SK-N-MC (cell line): ENCODE measurements around the gene OR10H1.
"Not testable (repeated sequence)": the region's sequence is repeated elsewhere in the genome, so short reads cannot be mapped to it uniquely, and the experiment has no call there.

Source experiments
- DNase-seq: peaks from one replicate; pipeline ENCODE4 v3.0.0-alpha.2; 2011; ENCODE audit warnings: low read depth, low spot score
- H3K27ac ChIP-seq: fragments of 200-600 bp; sonication (generic); 2 replicates; pipeline ENCODE4 v1.5.1; 2016; ENCODE audit warnings: mixed run types
- H3K36me3 ChIP-seq: fragments of 200-600 bp; sonication (generic); 2 replicates; pipeline ENCODE4 v1.6.1; 2017; ENCODE audit warnings: antibody characterized with exemption, low read length, mixed read lengths; ENCODE audit not compliant: insufficient read depth
- H3K4me3 ChIP-seq: fragments of 200-600 bp; sonication (generic); 2 replicates; pipeline ENCODE4 v1.5.1; 2016
- H3K9ac ChIP-seq: fragments of 200-600 bp; sonication (generic); 2 replicates; pipeline ENCODE4 v1.8.0; 2017; ENCODE audit warnings: mixed run types, mixed read lengths; ENCODE audit not compliant: insufficient read length
- H3K9me3 ChIP-seq: fragments of 200-600 bp; sonication (generic); 2 replicates; pipeline ENCODE4 v1.6.1; 2017; ENCODE audit warnings: low read depth, mild to moderate bottlenecking, antibody characterized with exemption, low read length, moderate library complexity, mixed read lengths
- EZH2 ChIP-seq: fragments of 200-600 bp; sonication (generic); IDR thresholded peaks from one replicate; pipeline ENCODE4 v1.6.1; 2017; ENCODE audit warnings: antibody characterized with exemption
- FOXP2 ChIP-seq: optimal IDR thresholded peaks from 2 replicates; pipeline ENCODE3; 2011; ENCODE audit warnings: mild to moderate bottlenecking, moderate library complexity; ENCODE audit not compliant: insufficient read depth; ENCODE audit errors: extremely low read length, control extremely low read depth
- POLR2AphosphoS5 ChIP-seq: IDR thresholded peaks from 2 replicates; pipeline ENCODE4 v1.6.1; 2012; ENCODE audit warnings: mild to moderate bottlenecking, low read depth, low read length, borderline replicate concordance

The OR10H1 gene

DNA sequence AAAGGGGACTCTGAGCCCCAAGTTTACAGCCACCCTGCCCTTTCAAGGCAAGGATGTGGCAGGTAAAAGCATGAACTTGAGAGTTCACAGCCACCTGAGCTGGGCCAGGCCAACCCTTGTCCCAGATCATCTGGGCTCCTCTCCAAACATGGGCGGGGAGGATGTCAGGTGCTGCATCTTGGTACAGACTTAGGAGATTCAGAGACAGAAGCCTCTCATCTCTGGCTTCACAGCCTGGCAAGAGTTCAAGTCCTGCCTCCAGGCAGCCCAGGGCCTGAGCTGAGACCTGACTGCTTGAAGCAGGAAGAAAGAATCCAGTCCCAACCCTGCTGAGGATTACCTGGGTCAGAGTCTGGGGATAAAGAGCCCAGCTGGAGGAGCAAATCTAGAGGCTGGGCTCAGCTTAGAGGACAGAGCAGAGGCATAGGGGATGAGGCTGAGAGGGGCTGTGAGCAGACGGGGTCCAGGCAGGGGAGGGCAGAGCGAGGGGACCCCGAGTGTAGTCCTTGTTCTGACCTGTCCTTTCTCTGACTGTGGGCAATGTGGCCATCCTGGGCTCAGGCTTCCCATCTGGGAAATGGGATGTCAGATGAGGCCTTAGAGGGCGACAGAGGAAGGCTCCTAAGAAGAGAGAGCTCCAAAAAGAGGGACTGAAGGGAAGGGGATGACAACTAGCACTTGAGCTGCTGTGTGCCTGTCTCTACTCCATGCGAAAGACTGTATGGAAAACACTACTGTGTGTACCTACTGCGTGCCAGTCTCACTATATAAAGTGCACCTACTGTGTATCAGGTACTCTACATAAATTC is 34.6 kb downstream of the OR10H1 start:
- no peaks in the 10 kb centered on the region for H3K9me3 ChIP-seq
- no peak for TF ChIP-seq EZH2
- TF ChIP-seq FOXP2, result no peak
- TF ChIP-seq POLR2AphosphoS5, result no peak
- no peak overlapping the region for H3K4me3 ChIP-seq
- H3K36me3 ChIP-seq, result no peaks in the 10 kb centered on the region
- H3K27ac ChIP-seq, result no peak overlapping the region
- no peak for DNase-seq
- H3K9ac ChIP-seq, result no peak overlapping the region

DNA sequence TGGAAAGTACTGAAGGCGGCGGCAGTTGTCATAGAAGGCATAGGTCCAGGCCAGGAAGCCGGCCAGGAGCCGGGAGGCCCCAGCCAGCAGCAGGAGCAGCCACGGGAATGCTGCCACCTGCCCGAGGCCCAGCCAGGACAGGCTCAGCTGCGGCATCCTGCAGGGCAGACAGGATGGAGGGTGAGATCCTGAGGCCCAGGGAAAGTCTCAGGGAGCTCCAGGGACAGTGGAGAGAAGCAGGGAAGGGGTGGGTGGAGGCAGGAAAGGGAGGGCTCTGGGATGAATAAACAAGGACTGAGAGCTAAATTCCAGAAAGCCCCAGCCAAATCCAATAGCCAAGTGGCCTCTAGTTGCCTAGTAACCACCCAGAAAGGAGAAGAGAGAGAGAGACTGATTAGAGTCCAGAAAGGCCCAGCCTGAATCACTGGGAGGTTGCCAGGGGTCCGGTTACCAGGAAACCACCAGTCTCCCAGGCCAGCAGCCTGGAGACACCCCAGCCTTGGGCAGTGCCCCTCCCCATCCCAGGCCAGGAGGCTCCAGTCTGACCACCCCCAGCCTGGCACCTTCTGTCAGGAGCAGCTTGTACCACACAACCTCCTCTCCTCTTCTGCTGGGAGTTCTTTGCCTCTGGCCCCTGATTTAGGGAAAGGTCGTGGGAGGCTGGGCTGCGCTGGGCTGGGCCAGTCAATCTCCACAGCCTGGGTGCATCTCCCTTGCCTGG is 35.5 kb downstream of the OR10H1 start:
- TF ChIP-seq EZH2, result no peak
- TF ChIP-seq FOXP2, result no peak
- no peak for TF ChIP-seq POLR2AphosphoS5
- no peaks in the 10 kb centered on the region for H3K9me3 ChIP-seq
- H3K9ac ChIP-seq, result no peak overlapping the region
- DNase-seq, result no peak
- no peak overlapping the region for H3K4me3 ChIP-seq
- no peak overlapping the region for H3K27ac ChIP-seq
- H3K36me3 ChIP-seq, result no peaks in the 10 kb centered on the region

DNA sequence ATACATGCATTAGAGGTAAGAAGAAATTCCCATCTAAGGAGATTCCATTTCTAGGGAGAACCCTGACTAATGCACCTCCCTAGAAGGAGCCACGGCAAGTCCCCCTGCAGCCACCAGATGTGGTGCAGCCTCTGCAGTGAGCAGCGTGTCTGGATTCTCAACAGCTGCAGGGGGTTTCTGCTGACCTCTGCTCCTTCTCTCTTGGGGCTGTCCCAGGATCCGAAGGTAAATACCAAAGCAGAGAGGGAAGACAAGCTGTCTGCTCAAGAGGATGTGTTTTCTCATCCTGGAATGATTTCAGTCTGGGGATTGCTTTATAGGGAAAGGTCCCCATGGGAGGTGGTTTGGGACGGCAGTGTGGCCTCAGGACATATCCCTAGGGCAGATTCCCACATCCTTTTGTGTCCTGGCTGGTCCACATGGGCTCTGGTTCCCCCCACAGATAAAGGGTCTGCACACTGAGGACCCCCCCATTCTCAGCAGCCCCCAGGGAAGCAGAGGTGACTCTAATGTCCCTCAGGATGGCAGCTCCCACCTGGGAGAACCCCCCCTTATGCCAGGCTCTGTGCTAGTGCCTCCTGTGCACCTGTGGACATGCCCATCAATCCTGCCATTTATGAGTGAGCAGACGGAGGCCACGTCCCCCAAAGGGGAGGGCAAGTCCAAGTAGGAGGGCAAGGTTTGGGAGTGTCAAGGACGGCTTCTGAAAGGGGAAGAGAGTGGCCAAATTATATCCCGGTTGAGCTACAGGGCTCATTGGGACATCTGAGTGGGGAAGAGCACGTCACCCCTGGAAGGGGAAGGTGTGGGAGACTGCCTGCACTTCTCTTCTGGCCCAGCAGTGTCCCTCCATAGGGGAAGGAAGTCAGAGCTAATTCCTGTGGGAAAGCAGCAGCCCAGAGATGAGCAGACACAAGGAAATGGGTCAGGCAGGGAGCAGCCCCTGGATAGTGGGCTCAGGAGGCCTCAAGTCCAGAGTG is 38.2 kb downstream of the OR10H1 start:
- Histone ChIP-seq H3K9ac (no peak overlapping the region), H3K27ac (no peak overlapping the region), H3K9me3 (no peaks in the 10 kb centered on the region), H3K36me3 (no peaks in the 10 kb centered on the region), H3K4me3 (no peak overlapping the region)
- TF ChIP-seq POLR2AphosphoS5 (no peak), EZH2 (no peak), FOXP2 (no peak)
- no peak for DNase-seq

DNA sequence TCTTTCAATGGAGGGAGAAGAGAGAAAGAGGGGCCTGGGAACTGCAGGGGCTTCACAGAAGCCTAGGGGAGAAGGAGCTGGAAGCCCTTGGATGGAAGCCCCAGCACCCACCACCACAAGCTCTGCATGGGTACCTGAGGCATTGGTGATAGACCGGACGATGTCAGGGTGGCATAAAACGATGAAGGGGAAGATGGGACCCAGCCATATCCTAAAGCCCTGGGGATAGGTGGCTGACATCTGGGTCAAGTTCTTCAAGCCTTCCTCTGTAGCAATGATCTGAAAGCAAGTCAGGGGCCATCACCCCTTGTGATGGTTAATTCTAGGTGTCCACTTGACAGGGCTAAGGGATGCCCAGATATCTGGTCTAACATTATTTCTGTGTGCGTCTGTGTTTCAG is 39.2 kb downstream of the OR10H1 start:
- Histone ChIP-seq H3K9me3 (no peaks in the 10 kb centered on the region), H3K4me3 (no peak overlapping the region), H3K27ac (no peak overlapping the region), H3K9ac (no peak overlapping the region), H3K36me3 (no peaks in the 10 kb centered on the region)
- TF ChIP-seq EZH2, result no peak
- no peak for TF ChIP-seq FOXP2
- no peak for TF ChIP-seq POLR2AphosphoS5
- DNase-seq, result no peak

DNA sequence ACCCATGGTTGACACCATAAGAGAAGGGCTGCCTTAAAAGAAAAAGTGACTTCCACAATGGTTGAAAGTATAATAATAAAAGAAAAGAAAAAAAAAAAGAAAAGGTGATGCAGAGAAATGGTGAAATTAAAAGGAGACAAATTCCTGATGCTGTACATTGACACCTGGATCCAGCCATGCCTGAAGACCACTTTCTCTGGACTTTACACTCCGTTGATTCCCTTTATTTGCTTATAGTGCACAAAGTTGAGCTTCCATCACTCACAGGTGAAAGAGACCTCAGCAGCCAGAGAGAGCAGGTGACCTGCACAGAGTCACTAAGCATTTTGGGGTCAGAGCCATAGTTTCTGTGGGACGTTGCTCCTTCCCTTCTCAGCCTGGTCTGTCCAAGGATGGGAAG is 40.2 kb downstream of the OR10H1 start:
- H3K4me3 ChIP-seq, result no peak overlapping the region
- no peaks in the 10 kb centered on the region for H3K9me3 ChIP-seq
- H3K36me3 ChIP-seq, result no peaks in the 10 kb centered on the region
- DNase-seq, result no peak
- H3K27ac ChIP-seq, result no peak overlapping the region
- H3K9ac ChIP-seq, result no peak overlapping the region
- no peak for TF ChIP-seq EZH2
- TF ChIP-seq POLR2AphosphoS5, result no peak
- TF ChIP-seq FOXP2, result no peak

DNA sequence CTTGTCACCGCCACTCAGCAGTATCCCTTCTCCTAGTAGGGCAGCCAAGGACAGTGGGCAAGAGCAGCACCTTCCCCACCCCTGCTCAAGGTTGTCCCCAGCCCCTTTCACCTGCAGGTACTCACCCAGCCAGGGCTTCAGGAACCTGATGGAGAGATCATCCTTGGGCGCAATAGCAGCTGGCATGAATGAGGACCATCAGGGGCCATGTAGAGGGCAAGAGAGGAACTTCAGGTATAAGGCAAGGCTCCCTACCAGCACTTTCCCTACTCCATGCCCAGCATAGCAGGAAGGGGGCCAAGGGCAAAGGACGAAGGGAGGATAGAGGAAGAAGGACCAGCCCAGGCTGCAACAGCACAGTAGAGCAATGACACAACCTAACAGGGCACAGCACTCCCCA is 41.3 kb downstream of the OR10H1 start:
- H3K27ac ChIP-seq, H3K4me3 ChIP-seq, H3K9ac ChIP-seq, H3K36me3 ChIP-seq, DNase-seq, H3K9me3 ChIP-seq: not testable (repeated sequence)

DNA sequence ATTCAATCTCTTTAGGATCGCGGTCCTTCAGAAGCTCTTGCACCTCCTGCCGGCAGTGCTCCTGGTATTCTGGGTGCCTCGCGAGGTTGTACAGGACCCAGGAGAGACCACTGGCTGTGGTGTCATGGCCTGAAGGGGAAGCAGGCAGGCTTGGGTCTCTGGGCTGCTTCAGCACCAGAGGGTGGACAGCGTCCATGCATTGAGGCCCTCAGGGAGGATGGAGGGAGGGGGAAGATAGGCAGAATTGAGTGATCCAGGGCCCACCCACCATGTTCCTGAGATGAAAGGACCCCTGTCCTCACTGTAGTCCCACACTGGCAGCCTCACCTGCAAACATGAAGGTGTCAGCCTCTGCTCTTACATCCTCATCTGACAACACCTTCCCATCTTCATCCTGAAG is 45.9 kb downstream of the OR10H1 start:
- no peak overlapping the region for H3K4me3 ChIP-seq
- TF ChIP-seq EZH2 (no peak), POLR2AphosphoS5 (no peak), FOXP2 (no peak)
- DNase-seq, result no peak

DNA sequence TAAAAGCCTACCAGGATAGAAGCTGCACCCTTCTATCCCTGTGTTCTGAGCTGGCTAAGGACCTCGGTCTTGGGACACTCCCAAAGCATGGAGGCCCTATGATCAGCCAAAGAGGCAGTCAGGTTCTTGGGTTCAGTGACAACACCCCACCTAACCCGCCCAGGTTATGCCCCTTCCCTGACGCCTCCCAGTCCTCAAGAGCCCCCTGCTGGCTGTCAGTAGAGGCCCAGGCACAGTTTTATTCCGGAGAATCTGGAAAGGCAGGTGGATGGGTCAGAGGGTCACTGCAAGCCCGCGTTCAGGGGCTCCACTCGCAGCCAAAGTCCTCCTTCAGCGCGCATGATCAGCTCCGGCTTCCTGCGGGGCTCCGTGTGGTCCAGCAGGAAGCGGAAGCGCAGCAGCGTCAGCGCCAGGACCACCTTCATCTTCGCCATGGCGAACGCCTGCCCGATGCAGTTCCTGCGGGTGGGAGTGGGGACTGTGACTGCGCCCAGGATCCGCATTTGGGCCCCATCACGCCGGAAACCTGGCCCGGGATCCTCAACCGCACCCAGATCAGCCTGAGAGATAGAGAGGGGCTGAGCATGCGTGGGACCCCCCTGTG is 55.4 kb downstream of the OR10H1 start:
- no peaks in the 10 kb centered on the region for H3K9me3 ChIP-seq
- no peak overlapping the region for H3K9ac ChIP-seq
- DNase-seq, result no peak
- no peak overlapping the region for H3K4me3 ChIP-seq
- H3K27ac ChIP-seq, result no peak overlapping the region
- H3K36me3 ChIP-seq, result no peaks in the 10 kb centered on the region
- no peak for TF ChIP-seq EZH2
- no peak for TF ChIP-seq POLR2AphosphoS5
- no peak for TF ChIP-seq FOXP2

More for the DNA sequence above, 45.9 kb downstream of the OR10H1 start:
- Histone ChIP-seq H3K9ac (no peak overlapping the region), H3K9me3 (no peaks in the 10 kb centered on the region), H3K27ac (no peak overlapping the region), H3K36me3 (no peaks in the 10 kb centered on the region)
